ENCODE results near the gene MRPL51. TPM values are rescaled to one million over a fixed set of nuclear protein-coding genes. Genes with fewer than 3 reads are reported as not detected.

Gene MRPL51
- total RNA-seq, 6 experiments from 2014 or later: 38.2 to 104 (median 80.2) TPM

DNA sequence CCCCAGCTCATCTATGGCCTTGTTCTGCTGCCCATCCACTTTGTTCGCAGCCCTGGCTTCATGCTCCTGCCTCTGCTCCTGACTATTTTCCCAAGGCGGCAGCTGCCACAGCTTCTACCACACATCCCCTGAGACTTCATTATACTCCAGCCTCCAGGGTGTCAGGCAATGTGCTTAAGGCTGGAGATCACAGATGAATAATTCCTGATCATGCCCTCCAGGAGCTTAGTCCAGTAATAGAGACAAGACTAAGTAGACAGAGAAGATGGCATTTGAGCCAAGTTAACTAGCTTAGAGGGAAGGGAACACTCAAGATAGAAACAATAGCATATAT lies 34.1 kb downstream of the MRPL51 start:
- no peak overlapping the region for H3K4me3 ChIP-seq
- no peaks in the 10 kb centered on the region for H3K9me3 ChIP-seq
- DNase-seq (no peak), ATAC-seq (no peak)
- no peaks in the 10 kb centered on the region for H3K4me1 ChIP-seq
- H3K27ac ChIP-seq: no peak overlapping the region
- no peaks in the 10 kb centered on the region for H3K27me3 ChIP-seq
- WGBS (ENCODE audit: insufficient coverage, low coverage, low lambda C conversion rate, missing lambda C conversion rate): 100% methylated on average over 2 of the region's 2 CpGs
- TF ChIP-seq, protein P1, sequence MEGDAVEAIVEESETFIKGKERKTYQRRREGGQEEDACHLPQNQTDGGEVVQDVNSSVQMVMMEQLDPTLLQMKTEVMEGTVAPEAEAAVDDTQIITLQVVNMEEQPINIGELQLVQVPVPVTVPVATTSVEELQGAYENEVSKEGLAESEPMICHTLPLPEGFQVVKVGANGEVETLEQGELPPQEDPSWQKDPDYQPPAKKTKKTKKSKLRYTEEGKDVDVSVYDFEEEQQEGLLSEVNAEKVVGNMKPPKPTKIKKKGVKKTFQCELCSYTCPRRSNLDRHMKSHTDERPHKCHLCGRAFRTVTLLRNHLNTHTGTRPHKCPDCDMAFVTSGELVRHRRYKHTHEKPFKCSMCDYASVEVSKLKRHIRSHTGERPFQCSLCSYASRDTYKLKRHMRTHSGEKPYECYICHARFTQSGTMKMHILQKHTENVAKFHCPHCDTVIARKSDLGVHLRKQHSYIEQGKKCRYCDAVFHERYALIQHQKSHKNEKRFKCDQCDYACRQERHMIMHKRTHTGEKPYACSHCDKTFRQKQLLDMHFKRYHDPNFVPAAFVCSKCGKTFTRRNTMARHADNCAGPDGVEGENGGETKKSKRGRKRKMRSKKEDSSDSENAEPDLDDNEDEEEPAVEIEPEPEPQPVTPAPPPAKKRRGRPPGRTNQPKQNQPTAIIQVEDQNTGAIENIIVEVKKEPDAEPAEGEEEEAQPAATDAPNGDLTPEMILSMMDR (IDR thresholded peaks at IDR 0.05): no peak
- TF ChIP-seq POLR2A (IDR thresholded peaks at IDR 0.05): no peak
- intact Hi-C loops (cut with DNase I): loop anchor here in 1 of 2 donors (10.0 kb wide), 1 partner anchor 134 kb away; no protein-coding TSS in a partner anchor
- H3K36me3 ChIP-seq: peaks cover 0 to 87% (median 30%) of the 10 kb centered on the region in 4 donors

DNA sequence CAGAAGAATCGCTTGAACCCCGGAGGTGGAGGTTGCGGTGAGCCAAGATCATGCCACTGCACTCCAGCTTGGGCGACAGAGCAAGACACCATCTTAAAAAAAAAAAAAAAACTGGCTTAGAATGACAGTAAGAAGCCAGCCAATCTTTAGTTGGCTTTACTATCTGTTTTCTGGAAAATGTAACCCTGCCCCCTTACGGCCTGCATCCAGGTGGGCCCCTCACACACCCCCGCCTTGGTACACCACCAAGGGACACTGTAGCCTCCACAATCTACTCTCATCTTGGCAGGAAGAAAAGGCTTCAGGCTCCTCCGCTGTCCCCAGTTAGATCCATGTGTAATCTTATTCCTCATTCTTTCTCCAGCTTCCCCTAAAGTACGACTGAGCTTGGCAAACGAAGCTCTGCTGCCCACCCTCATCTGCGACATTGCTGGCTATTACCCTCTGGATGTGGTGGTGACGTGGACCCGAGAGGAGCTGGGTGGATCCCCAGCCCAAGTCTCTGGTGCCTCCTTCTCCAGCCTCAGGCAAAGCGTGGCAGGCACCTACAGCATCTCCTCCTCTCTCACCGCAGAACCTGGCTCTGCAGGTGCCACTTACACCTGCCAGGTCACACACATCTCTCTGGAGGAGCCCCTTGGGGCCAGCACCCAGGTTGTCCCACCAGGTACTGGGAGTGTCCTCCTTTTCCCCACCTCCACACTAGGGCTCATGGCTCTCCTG lies 34.6 kb downstream of the MRPL51 start:
- no peak for TF ChIP-seq POLR2A (IDR thresholded peaks at IDR 0.05)
- TF ChIP-seq, protein P1 (IDR thresholded peaks at IDR 0.05): no peak
- ATAC-seq (peak in 1 of 4 donors; percentile 8), DNase-seq (peak in 1 of 3 donors; percentile 48)
- no peak overlapping the region for H3K4me3 ChIP-seq
- H3K4me1 ChIP-seq: no peaks in the 10 kb centered on the region
- no peaks in the 10 kb centered on the region for H3K9me3 ChIP-seq
- WGBS (ENCODE audit: insufficient coverage, low coverage, low lambda C conversion rate, missing lambda C conversion rate): 89% methylated on average over 11 of the region's 14 CpGs
- peaks cover 0 to 87% (median 26%) of the 10 kb centered on the region in 4 donors for H3K36me3 ChIP-seq
- intact Hi-C loops (cut with DNase I): loop anchor here in 1 of 2 donors (10.0 kb wide), 1 partner anchor 134 kb away; no protein-coding TSS in a partner anchor
- no peaks in the 10 kb centered on the region for H3K27me3 ChIP-seq
- no peak overlapping the region for H3K27ac ChIP-seq

DNA sequence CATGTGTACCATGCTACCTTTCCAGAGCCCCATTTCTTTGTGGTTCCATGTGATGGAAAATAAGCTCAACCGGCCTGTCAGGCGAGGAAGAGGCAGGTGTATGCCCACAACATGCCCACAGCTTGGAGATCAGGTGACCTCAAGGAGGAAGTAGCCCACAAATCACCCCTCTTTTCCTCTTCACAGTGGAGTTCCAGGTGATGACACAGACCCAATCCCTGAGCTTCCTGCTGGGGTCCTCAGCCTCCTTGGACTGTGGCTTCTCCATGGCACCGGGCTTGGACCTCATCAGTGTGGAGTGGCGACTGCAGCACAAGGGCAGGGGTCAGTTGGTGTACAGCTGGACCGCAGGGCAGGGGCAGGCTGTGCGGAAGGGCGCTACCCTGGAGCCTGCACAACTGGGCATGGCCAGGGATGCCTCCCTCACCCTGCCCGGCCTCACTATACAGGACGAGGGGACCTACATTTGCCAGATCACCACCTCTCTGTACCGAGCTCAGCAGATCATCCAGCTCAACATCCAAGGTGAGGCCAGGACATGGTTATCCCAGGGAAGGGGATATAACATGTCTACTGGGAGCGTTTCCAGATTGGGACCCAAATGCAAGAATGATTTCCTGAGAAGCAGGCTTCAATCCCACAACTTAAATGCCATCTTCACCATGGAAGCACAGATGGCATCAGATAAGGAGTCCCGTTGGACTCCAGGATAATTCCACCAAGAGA lies 35.7 kb downstream of the MRPL51 start:
- no peaks in the 10 kb centered on the region for H3K9me3 ChIP-seq
- peaks cover 0 to 8% (median 3%) of the 10 kb centered on the region in 4 donors for H3K4me1 ChIP-seq
- no peak for TF ChIP-seq POLR2A (IDR thresholded peaks at IDR 0.05)
- TF ChIP-seq, protein P1 (IDR thresholded peaks at IDR 0.05): no peak
- no peak overlapping the region for H3K27ac ChIP-seq
- ATAC-seq (peak in 1 of 4 donors; percentile 10), DNase-seq (peak in 1 of 3 donors; percentile 45)
- no peaks in the 10 kb centered on the region for H3K27me3 ChIP-seq
- intact Hi-C loops (cut with DNase I): loop anchor here in 1 of 2 donors (10.0 kb wide), 1 partner anchor 133 kb away; no protein-coding TSS in a partner anchor
- H3K4me3 ChIP-seq: no peak overlapping the region
- no CpG with 5 or more reads among the region's 12 CpGs for WGBS (ENCODE audit: insufficient coverage, low coverage, low lambda C conversion rate, missing lambda C conversion rate)
- H3K36me3 ChIP-seq: peaks cover 0 to 80% (median 19%) of the 10 kb centered on the region in 4 donors

DNA sequence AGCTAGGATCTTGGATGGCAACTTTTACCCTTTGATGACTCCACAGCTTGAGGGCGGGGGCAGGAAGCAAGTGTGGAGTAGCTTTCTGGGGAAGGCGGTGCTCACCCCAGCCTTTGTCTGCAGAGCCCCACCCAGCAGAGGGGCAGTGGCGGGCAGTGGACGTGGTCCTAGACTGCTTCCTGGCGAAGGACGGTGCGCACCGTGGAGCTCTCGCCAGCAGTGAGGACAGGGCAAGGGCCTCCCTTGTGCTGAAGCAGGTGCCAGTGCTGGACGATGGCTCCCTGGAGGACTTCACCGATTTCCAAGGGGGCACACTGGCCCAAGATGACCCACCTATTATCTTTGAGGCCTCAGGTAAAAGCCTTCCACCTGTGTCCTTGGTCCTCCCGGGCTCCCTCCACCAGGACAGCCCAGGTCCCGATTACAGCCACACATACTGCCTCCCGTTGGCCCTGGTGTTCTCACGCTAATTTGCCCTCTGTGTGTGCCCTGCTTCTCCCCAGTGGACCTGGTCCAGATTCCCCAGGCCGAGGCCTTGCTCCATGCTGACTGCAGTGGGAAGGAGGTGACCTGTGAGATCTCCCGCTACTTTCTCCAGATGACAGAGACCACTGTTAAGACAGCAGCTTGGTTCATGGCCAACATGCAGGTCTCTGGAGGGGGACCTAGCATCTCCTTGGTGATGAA lies 40.0 kb downstream of the MRPL51 start:
- intact Hi-C loops (cut with DNase I): loop anchor here in 1 of 2 donors (10.0 kb wide), 1 partner anchor 128 kb away; no protein-coding TSS in a partner anchor
- Histone ChIP-seq H3K9me3 (no peaks in the 10 kb centered on the region), H3K27ac (peak overlapping the region; percentile 94 to 96 (median 96)), H3K36me3 (peaks cover 0 to 39% (median 0%) of the 10 kb centered on the region in 4 donors), H3K27me3 (no peaks in the 10 kb centered on the region), H3K4me3 (peak overlapping the region; percentile 79 to 92 (median 80)), H3K4me1 (peaks cover 0 to 13% (median 6%) of the 10 kb centered on the region in 4 donors)
- TF ChIP-seq, protein P1 (IDR thresholded peaks at IDR 0.05): no peak
- no peak for TF ChIP-seq POLR2A (IDR thresholded peaks at IDR 0.05)
- peak in 1 of 3 donors; percentile 57 for DNase-seq
- WGBS (ENCODE audit: insufficient coverage, low coverage, low lambda C conversion rate, missing lambda C conversion rate): 63% methylated on average over 4 of the region's 17 CpGs
- ATAC-seq: peak in 3 of 4 donors; percentile 1 to 8 (median 3)
